AG08395 (cell line): ENCODE data around the gene CORO6.
"Not testable (repeated sequence)": the region's sequence is repeated elsewhere in the genome, so short reads cannot be mapped to it uniquely, and the experiment has no call there.

Source experiments
- DNase-seq: peaks from one replicate; pipeline ENCODE4 v3.0.0; 2012; ENCODE audit warnings: mixed read lengths, low spot score

The CORO6 gene

DNA sequence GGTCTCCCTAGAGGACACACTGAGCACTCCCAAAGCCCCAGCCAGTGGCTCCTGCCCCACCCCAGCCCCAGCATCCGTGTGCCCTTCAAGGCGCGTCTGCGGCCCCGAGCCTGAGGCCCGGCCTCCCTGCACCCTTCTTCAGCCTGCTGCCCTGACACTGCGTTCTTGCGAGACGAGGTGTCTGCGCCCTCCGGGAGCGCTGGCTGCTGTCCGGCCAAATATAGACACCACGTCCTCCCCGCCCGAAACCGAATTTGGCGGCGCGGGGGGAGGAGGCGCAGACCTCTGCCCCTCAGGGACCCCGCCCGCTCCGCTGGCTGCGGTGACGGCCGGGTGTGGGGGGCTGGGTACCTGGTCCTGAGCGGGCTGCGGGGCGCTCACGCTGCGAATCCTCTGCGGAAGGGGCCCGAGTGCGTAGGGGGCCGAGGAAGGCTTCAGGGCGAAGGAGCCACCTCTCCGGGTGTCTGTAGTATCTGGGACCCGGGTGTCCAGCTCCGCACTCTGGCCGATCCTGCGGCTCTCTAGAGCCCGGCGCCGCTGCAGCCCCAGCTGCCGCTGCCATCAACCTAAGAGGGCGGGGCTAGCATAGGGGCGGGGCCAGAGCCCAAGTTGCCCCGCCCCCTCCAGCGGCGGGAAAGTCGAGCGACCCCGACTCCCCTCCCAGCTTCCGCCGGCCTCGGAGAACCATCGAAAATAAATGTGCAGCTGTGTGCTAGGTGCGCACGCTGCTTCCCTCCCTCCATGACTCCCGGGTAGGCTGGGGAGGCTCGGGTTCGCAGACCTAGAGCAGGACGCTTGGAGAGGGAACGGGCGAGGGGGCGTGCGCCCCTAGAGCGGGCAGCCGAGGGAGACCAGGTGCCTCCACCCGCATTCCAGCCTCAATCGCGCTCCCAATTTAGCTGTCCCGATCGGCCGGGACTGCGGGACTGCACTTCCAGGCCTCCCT is at the start of gene CORO6:
TSS of gene CORO6 (minus strand) at position 576 of the 946 bp plus-strand sequence. CDS start 1,491 bp downstream, outside the sequence.
- DNase-seq: peak; percentile 75

GRCh38 chr17:29671661-29672060 is 48.9 kb upstream of the CORO6 start:
- no peak for DNase-seq

DNA sequence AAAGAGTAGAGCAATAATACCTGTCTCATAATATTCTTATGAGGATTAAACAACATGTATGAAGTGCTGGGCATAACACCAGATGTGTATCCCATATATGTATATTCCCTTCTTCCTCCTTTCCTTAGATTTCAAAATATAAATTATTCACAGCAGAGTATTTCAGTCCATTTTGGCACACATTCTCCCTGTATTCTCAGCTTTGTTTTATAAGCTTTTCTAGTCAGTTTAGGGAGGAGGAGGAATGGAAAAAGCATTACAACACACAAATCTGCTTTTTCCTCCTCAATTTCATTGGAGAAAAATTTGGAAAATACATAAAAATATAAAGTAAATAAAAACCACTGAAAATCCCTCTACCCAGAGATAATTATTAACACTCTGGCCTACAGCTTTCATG is 46.6 kb upstream of the CORO6 start:
- no peak for DNase-seq

- DNase-seq: no peak
These were observed 45.3 kb upstream of the CORO6 start for GRCh38 chr17:29667969-29668368.

DNA sequence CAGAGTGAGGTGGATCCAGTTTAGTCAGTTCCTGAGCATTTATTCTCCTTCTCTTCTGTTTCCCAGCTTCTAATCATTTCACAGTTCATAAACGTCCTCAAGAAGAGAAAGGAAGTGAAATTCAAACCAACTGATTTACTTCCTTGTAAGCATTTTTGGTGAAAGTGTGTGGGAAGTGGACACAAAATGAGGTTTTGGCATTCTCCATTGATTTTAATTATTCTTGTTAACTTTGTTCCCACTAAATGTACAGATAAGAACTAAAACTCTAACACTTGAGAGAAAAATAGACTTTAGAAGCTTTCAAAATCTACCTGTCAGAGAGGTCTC is 42.7 kb upstream of the CORO6 start:
- DNase-seq: no peak

GRCh38 chr17:29664743-29665480 is 42.2 kb upstream of the CORO6 start:
- peak; percentile 51 for DNase-seq

DNA sequence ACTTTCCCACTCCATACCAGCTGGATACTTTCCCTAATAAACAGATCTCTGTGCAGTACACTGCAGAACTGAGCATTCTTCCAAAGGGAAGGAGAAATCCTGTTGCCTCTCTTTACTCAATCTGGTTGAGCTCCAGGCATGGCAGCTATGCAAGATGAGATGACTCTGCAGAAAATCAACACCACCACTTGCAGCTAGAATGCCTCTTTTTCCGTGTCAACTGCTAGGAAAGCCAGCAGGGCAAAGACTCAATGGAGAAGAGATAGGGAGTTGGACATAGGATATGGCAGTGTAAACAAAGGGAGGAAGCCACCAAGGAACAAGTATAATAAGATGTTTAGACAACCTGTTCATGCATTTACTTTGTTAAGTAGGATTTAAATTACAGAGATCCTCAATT is 40.4 kb upstream of the CORO6 start:
- DNase-seq: peak; percentile 17

- DNase-seq: no peak
These were observed 38.5 kb upstream of the CORO6 start for GRCh38 chr17:29661213-29661612.

DNA sequence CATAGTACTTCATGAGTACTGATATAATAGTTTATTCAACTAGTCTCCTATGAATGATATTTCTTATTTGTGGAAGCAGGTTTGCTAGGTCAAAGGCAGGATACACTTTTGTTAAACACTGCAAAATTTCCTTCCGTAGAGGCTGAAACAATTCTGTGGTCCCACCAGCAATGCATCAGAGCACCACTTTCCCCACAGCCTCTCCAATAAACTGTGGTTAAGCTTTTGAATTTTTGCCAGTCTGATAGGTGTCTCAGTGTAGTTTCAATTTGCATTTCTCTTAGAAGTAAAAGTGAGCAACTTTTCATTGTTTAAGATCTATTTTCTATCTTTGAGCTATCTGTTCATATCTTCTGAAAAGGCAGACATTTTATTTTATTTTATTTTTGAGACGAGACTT is 36.4 kb upstream of the CORO6 start:
- no peak for DNase-seq

- no peak for DNase-seq
These were observed 32.6 kb upstream of the CORO6 start for GRCh38 chr17:29655323-29655722.

DNA sequence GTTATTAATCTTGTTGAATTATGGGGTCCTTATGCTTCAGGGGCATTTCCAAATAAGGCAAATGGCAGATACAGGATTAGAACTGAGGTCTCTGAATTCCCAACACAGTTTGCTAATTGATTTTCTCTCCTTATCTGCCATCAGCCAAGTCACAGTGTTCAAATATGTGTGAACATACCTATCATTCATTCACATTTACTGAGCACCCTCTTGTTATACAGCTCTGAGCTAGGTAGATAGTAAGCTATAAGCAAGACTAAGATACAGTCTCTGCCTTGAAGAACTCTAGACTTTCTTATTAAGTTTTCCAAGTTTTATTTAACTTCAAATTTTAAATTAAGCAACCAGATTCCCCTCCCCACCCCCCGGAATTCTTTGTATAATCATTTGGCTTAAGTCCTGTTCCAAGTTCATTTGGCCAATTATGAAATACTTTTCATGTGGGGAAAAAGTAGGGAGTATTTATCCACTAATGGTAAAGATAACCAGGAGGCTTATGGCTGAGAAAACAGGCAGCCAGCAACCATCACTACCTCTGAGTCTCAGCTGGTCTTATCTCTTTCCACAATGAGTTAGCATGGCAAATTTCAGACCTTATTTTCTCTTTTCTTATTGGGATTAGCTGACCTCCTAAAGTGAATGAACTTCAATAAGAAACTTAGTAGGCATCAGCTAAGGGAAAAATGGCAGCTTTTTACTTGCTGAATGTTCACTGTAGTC is 31.4 kb upstream of the CORO6 start:
- no peak for DNase-seq

DNA sequence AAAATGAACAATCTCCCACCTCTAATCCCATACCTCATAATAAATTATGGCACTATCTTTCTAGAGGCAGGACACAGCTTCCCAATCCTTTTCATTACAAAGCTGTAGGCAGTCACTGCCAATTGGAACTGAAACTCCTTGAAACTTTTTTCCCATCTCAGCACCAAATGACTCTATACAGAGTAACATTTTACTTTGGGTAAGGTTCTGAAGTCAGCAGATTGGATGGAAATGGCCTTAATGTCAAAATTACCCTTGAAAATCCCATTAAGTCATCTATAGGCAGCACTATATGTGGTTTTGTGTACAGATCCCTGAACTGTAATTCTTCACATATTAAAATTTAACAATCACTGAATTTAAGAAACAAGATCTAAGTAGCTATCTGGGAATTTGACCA is 30.3 kb upstream of the CORO6 start:
- no peak for DNase-seq

DNA sequence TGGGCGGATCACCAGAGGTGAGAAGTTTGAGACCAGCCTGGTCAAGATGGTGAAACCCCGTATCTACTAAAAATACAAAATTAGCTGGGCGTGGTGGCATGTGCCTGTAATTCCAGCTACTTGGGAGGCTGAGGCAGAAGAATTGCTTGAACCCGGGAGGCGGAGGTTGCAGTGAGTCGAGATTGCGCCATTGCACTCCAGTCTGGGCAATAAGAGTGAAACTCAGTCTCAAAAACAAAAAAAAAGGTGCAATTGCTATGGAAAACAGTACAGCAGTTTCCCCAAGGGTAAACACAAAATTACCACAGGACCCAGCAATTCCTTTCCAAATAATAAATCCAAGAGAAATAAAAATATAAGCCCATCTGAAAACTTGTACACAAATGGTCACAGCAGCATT is 29.2 kb upstream of the CORO6 start:
- not testable (repeated sequence) for DNase-seq

DNA sequence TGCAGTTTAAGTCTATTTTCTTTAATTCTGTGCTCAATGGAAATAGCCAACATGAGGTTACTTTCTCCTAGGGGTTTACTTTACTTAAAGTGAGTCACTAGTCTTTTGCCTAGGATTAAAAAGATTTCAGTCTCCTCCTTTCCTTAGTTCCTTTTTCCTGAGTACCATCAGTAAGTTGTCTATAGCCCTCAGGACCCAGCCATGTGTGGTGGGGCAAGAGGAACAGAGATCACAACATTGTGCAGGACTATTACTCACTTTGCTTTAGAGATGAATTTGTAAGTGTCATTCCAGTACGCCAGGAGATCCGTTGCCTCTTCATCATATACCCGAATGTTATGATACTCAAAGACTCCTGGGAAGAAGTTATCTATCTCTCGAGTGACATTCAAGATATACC is 27.7 kb upstream of the CORO6 start:
- DNase-seq: no peak

GRCh38 chr17:29649359-29649758 is 26.6 kb upstream of the CORO6 start:
- no peak for DNase-seq

DNA sequence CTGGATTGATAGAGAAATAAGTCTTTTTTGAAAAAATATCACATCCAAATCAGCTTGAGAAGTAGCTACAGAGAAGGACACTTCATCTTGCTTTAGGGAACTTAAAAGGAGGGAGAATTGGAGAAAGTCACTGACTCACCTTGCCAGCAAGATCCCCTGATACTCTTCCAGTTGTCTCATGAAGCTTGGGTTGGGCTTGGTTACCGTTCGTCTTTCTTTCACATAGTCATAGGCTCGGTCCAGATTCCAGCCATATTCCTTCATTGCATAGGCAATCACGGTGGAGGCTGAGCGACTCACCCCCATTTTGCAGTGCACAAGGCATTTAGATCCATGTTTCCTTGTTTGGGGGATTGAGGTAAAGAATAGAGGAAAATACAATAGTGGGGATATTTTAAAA is 25.3 kb upstream of the CORO6 start:
- DNase-seq: no peak

DNA sequence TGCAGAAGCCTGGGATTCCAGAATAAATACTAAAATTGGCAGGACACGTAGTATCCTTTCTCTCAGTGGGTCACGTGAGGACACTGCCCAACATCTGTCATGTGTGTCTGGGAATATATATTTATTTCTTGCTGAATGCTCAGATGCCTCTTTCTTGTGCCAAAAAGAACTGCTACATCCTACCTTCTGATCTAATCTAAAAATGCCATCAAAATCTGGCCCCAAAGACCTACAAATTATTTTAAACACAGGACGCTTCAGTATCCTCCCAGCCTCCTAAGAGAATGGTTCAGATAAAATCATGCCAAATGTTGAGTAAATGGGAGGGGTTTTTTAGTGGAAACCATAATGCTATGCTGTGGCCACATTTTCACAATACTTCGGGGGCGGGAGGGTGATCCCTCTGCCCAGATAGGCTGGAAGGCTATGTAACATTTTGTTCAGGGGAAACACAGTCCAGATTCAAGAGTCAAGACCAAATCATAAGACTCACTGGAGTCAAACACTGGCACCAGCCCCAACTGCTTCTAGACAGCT is 22.9 kb upstream of the CORO6 start:
- peak; percentile 79 for DNase-seq

DNA sequence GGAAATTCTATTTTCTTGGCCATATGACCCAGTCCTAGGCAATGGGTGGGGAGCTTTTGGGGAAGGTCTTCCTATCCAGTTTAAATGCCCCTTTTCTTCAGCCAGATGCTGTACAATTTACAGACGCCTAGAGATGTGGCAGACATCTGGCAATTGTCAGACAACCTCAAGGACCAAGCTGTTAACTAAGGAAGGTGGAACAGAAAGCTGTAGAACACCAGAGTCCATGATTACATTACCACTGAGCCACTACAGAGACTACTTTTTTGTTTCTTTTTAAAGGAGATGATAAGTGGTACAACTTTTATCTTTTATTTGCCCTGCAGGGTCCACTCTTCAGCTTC is 21.1 kb upstream of the CORO6 start:
- DNase-seq: no peak

DNA sequence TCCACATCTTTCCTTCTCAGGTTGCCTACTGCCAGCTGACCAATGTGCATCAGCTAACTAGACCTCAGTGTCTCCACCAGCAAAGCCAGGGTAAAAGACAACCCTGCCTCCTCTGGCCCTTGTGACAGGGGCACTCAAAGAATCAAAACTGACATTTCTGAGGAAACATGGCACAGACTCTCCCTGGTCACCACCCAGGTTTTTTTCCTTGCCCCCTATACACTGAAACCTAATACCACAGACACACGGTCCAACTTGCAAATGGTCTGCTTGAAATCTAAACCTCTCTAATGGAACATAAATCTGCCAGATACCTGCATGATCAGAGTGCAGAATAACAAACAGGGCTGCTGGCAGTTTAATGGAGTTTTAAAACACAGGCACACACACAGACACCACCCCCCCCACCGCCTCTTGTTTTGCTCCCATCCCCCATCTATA is 19.5 kb upstream of the CORO6 start:
- no peak for DNase-seq

- no peak for DNase-seq
These were observed 18.4 kb upstream of the CORO6 start for GRCh38 chr17:29640981-29641642.

DNA sequence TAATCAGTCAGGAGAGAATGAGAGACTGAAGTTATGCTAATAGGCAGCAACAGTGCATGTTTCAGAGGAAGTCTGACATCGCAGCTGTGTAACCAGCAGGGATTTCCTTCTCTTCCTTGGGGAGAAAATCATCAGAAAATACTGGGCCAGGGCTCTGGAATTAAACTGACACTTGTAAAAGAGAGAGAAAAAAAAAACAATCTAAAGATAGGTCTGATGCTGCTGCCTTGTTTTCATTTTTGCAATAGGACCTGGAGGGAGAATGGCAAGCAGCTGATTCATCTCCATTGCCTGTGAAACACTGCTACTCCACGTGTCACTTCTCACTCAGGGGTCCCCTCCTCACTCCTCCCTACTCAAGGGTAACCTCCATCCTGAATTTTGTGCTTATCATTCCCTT is 17.7 kb upstream of the CORO6 start:
- peak; percentile 28 for DNase-seq

GRCh38 chr17:29633886-29634285 is 11.2 kb upstream of the CORO6 start:
- DNase-seq: no peak
